COLO829 (cell line): ENCODE results near the gene SAMM50.

Experiments used
- DNase-seq: peaks from one replicate; pipeline ENCODE4 v3.0.0; 2012; ENCODE audit warnings: low spot score

The SAMM50 gene

DNA sequence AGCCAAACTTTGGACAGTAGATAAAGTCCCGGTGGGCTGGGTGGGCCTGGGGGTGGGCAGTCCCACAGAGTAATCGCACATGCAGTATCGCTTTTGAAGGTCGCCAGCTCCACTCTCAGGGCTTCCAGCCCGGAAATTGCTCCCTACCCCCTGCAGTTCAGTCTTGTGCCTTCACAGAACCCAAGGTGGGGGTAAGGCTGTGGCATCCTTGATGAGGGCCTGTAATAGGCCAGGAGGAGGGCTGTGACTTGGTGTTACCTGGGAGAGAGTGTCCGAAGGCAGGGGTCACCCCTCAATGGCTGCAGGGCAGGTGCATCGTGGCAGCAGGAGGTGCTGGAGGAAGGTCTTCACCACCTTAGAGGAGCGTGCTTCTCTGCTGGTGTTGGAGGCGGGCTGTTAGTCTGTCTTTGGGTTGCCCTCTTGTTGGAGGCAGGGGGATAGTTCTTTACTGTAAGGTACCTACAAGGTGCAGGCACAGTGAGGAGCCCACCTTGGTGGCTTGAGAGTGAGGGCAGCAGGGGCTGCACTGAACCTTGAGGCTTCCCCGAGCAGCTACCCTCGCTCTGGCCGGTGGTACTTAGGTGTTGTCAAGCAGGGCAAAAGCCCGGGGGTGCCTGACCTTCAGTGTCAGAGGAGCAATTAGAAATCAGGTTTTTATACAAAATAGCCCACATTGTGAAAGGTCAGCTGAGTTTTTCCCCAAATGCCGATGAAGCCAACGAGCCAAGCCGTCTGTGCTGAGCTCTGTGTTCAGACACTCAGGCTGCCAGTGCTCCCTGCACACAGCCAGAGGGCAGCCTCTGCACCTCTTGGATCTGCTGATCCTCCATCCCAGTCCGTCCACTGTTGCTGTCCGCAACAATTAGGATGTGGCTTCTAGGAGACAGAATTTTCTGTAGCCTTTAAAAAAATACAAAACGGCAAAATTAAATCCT lies 21.9 kb downstream of the SAMM50 start:
- no peak for DNase-seq

DNA sequence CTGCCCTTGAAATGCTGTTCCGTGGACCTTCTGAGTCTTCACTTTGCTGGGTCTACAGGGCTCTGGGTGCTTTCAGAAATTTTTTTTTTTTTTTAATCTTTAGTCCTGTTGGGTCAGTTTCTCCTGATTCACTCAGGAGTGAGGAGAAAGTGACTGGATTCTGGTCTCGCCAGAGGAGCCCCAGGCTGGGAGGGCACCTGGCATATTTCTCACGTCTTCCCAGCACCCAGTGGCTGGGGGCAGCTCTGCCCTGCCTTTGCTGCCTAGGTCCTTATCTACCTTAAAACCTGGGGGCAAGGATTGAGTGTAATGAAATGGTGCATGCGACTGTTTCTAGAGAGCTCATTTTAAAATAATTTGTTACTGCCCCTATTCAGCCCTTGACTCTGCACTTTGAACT lies 23.3 kb downstream of the SAMM50 start:
- DNase-seq, result no peak

DNA sequence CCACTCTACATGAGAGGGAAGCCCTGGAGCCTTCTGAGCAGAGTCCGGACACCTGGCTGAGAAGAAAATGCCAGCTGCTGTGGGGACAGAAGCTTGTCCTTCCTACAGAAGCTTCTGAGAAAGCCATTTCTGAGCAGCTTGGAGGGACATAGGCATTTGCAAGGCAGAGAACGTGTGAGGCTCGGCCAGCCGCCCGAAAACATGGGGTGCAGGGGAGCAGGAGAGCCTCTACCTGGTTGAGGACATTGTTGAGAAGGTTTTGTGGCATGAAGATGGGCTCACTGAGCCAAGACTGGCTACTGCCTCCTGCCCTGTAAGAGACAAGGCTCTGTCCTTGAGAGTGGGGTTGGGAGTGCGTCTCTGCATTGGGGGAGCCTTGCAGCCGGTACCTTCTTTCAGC lies 25.3 kb downstream of the SAMM50 start:
- no peak for DNase-seq

DNA sequence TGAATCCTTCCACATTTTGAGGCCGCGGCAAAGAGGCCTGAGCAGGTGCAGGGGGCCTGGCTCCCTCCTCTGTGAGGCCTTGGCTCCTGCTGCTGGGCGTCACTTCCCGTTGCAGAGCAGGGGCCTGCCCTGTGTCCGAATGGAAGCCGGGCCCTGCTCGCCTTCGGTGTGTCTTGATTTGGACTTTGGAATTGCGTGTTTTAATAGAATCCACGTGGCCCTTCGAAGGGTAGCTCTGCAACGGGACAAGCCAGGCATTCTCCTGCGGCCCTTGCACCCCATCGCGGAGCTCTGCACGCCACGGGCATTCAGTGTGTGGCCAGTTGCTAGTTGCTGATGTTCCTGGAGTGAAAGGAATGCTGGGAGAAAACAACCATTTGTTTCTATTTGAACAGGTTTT lies 25.8 kb downstream of the SAMM50 start:
- DNase-seq, result no peak

DNA sequence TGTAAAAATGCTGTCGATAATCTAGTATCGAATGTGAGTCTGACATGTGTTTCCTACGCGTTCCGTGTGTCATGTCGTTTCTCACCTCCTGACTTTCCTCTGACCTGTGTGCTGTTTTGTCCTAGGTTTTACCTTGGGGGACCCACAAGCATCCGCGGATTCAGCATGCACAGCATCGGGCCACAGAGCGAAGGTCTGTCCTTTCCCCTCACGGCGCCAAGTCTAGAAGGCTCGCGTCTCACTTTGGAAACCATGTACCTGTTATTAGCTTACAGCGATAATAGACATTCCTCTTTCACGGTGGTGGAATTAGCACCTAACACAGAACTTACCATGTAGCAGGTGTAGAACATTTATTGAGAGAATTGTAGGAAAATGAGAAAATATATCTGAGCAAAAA lies 28.6 kb downstream of the SAMM50 start:
- no peak for DNase-seq

DNA sequence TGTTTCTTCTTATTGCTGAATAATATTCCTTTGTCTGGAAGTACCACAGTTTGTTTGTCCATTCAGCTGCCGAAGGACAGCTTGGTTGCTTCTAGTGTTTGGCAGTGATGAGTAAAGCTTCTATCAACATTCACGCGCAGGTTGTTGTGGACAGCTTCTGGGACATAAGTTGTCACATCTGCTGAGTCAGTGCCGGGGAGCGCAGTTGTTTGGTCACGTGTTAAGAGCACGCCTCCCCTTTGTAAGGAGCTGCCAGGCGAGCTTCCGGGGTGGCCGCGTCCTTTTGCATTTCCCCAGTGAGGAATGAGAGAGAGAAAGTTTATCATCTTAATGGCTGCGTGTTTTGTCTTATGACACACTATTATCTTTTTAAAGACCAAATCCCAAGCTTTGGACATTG lies 30.3 kb downstream of the SAMM50 start:
- DNase-seq, result no peak

DNA sequence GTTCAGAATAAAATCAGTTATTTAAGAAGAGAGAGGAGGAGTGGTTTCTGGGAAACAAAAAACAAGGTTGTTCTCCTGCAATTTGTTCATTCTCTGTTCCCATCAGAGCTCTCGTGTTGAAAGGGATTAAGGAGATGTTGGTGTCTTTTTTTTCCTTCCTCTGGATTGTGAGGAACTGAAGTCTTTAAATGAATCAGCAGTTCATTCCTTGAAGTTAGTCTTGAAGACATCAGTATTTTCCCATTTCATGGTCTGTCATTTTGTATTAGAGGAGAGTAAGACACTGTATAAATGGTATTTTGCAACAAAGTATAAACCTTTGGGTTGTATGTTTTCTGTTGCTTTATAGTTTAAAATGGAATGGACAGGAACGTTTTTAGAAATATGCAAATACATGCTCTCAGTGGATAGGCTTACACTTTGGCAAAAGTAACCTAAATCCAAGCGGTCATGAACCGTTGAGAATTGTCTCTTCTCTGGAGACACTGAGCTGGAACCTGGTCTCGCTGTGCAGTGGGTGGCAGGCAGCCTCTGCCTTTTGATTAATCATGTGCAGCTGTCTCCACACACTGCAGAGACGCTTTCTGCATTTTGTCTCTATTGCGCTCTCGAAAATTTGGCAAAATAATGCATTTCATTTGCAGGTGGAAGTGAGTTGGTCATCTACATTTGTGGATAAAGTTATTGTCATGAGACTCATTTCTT lies 33.0 kb downstream of the SAMM50 start:
- no peak for DNase-seq

DNA sequence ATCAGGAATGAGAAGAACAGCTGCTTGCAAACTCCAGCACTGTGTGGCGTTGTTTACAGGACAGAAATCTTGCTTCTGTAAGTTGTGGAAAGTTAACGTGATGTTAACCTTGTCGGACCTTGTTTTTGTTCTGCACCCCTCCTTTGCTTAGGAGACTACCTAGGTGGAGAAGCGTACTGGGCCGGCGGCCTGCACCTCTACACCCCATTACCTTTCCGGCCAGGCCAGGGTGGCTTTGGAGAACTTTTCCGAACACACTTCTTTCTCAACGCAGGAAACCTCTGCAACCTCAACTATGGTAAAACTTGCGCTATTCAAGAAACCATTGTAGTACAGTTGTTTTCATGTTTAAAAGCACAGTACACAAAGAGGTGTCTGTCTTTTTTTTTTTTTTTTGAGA lies 33.7 kb downstream of the SAMM50 start:
- no peak for DNase-seq

DNA sequence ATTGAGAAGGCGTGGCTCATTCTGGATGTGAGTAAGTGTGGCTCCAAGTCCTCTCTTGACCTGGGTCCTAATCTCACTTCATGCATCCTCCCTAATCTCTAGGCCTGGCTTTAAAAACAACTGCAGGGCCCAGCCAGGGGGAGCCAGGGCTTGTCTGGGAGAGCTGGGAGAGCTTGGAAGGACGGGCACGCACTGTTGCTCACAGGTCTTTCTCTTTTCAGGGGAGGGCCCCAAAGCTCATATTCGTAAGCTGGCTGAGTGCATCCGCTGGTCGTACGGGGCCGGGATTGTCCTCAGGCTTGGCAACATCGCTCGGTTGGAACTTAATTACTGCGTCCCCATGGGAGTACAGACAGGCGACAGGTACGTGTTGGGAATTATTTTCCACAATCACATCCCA lies 34.8 kb downstream of the SAMM50 start:
- no peak for DNase-seq

DNA sequence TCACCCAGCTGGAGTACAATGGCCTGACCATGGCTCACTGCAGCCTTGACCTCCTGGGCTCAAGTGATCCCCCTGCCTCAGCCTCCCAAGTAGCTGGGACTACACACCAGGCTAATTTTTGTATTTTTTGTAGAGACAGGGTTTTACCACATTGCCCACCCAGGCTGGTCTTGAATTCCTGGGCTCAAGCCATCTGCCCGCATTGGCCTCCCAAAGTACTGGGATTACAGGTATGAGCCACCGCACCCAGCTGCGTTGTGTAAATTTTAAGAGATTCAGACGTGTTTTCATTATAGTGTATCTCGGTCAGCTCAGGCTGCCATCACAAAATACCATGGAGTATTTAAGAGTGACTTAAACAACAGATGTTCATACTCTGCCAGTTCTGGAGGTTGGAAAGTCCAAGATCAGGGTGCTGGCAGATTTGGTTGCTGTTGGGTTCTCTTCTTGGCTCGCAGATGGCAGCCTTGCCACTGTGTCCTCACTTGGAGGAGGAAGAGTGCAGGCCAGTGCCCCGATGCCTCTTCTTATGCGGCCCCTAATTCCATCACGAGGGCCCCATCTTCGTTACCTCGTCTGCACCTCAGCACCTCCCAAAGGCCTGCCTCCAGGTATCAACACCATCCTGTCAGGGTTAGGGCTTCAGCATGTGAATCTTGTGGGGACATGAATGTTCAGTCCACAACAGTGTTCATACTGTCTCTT lies 36.2 kb downstream of the SAMM50 start:
- DNase-seq, result no peak

DNA sequence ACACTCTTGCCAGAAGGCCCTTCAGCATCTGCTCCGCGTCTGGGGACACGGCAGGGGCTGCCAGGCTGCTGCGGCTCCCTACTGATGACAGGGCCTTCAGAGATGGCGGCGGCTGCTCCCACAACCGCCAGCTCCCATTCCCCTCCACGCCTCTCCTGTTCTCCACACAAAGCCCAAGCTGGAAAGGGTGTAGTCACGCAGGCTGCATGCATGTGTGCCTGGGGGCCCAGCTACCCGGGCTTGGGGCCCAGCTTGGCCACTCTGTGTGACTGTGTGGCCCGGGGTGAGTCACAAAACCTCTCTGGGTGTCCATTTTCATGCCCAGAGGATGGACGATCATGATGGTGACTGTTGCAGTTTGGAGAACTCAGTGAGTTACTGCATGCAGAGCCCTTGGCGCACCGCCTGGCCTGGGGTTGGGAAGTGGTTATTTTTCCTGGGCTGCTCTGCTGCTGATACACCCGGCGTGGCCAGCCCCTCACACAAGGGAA lies 37.1 kb downstream of the SAMM50 start:
- DNase-seq, result no peak

DNA sequence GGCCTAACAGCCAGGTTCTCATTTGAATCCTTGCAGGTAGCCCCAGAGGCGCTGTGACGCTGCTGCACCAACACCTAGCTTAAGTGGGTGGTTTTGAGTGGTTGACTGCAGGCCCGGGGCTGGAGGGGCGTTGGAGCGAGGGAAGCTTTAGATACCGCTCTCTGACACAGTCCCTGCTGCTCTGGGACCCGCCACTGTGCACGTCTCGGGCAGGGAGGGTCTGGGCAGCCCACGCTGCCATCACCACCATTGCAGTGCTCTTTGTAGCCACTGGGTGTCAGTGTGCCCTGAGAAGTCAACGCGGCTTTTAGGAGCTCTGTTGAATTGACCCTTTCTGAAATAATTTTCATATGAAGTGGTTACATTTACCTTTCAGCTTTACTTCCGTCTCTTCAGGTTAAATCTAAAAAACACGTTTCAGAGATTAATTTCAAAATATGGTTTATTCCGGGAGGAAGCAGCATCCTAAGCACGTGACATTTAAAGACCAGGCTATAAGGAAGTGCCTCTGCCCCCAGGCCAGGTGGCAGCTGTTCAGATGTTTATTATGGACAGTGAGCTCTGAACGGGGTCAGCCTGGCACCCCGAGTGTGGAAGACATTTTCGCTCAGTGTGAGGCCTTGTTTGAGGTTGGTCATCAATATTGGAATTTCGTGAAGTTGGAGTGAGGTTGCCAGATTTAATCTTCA lies 38.0 kb downstream of the SAMM50 start:
- DNase-seq, result peak; percentile 84

DNA sequence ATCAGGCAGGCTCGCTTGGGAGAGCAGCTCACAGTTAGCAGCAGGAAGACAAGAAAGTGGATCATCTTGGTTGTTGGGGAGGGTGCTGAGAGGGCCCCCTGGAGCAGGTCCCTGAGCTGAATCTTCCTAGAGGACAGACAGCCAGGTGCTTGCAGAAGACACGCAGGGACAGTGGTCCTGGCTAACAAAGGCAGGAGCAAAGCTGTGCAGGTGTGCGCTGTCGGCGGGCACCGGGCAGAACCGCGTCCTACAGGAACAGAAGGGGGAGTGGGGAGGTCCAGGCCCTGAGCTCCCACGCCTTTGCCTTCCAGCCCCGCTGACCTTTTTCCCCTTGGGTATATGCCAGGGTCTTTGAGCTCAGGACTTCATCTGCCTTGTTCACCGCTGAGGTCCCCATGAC lies 38.8 kb downstream of the SAMM50 start:
- no peak for DNase-seq

DNA sequence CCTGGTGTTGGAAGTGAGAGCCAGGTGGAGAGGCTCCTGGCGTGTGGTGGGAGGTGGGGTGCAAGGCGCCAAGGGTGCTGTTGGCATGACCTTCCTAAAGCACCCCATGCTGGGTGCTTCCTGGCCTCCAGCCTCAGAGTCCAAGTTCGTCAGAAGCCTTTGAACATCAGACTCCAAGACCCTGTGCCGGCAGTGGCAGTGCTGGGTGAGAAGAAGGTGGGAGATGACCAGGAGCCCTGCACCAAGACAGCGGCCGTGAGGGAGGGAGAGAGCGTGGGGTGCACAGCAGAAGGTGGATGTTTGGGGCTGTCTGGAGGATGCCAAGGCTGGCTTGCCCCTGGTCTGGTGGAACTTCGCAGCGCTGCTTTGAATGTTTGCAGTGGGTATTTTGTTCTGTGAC lies 39.2 kb downstream of the SAMM50 start:
- DNase-seq, result no peak

DNA sequence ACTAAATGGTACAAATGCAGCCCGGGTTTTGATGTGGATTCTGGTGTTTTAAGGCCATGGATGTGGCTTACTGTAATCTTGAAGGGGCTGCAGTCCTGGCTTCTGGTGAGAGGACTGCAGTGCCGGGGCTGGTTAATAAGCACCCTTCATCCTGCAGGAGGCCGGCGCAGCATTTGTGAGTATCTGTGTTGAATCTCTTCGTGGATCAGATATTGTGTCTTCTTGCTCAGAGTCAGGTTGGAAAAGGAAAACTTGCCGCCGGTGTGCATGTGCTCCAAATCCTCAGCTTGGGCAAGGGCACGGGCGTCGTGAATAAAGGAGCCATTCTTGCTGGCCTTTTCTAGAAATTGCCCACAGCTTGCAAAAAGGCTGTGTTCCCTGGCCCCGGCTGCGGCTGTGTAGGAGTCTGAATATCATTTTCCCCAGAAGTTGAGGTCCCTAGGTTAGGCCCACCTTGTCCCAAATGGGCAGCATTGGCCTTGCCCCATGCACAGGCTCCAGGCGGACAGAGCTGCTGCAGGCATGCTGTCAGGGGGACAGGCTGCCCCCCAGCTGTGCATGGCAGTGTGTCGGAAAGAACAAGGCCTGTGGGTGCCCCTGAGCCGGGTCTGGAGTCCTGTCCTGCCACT lies 39.9 kb downstream of the SAMM50 start:
- no peak for DNase-seq

DNA sequence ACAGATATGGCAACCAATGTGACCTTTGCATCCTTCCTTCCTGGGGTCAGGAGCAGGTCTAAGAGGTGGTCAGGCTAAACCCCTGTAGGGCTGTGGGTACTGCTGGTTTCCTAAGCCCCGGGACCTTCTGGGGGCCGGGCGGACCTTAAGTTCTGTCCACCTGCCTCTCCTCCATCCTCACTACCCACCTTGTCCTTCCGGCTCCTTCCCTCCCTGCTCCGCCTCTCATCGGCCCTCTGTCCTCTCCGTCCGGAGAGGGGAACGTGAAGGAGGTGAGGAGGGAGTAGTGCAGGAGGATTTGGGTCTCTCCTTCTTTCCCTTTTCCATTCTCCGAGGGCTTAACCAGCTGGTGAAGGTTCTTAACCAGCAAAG lies 40.5 kb downstream of the SAMM50 start:
- DNase-seq, result no peak

DNA sequence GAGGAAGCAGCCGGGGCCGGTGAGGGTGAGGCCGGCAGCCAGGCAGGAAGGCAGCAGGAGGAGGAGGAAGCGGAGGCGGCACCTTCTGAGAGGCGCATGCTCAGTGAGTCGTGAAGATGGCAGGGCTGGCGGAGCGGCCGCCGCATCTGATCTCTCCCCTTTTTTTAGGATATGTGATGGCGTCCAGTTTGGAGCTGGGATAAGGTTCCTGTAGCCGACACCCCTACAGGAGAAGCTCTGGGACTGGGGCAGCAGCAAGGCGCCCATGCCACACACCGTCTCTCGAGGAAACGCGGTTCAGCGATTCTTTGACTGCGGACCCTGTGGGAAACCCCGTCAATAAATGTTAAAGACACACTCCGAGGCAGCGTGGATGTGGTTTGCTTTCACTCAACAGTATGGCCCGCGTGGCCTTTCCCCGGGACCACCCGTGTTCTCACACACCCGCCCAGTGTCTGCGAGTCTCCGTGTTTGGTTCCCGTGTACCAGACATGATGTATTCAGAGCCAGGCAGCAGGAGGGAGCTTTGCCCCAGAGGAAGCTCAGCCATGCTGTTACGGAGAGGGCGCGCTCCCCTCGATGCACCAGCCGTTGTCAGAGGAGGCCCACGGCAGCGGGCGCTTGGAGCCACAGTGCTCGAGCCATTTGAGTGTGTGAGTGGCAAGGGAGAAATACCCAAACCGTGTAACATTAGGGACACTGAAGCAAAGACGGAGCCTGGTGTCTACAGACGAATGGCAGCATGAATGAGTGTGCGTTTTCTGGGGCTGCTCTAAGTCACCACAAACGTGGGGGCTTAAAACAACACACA lies 41.1 kb downstream of the SAMM50 start:
- no peak for DNase-seq

DNA sequence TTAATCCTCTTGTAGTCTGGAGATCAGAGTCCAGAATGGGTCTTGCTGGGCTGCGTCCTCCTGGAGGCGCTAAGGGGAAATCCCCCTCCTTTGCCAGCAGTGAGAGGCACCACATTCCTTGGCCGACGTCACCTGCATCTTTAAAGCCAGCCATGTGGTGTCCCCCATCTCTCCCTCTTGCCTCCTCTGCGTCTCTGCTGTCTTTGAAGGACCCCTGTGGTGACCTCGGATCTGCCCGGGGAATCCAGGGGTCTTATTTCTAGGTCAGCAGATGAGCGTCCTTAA lies 41.7 kb downstream of the SAMM50 start:
- no peak for DNase-seq

DNA sequence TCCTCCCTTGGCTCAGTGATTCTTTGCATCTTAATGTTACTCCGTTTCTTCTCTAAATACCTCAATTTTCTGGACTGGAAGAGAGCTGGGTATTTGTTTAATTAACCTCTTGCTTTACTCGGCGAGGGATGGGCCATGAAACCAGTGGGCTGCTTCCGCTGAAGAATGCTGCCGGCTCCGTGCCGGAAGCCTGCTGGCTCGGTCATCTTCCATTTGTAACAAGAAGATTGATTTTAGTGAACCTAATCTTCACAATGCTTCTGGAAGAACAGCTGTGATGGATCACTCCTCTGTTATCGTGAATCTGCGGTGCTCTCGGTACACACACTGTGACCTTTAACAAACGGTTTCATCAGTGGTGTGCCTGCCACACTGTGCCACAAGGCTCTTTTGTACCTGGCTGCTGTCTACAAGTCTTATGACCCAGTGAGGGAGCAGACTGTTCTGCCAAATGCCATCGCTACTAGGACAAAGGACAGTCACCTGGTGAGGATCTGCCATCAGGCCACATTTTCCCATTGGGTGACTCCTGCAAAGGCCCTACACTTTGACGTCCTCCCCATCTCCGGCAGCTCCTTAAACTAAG lies 43.5 kb downstream of the SAMM50 start:
- DNase-seq, result no peak

DNA sequence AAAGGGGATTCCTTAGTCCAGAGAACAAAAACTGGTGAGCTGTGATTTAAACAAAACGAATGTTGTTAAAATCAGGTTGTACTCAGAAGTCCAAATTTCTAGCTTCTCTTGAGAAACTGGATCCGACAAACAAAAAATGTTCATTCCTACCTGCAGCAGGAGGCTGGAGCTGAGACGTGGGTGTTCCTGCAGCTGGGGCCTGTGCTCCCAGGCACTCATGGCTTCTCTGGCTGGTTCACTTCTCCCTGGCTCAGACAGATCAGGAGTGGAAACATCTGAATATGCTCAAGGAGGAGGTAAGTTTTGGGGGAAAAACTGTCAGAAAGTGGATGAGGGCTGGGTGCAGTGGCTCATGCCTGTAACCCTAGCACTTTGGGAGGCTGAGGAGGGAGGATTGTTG lies 44.1 kb downstream of the SAMM50 start:
- DNase-seq, result no peak

DNA sequence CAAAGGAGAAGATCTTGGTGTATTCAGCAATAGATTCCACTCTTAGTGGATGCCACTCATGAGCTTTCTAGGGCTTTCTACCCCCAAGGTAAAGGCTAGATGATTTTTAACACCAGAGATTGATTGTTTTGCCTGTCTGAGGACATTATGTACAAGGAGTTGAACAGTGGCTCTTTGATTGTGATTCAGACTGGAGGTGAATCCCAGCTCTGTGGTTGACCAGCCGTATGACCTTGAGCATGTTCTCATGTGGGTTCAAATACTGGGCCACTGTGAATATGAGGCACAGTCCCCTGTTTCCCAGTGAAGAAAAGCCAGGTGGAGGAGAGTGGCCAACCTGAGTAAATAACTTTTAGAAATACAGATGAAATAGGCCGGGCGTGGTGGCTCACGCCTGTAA lies 44.9 kb downstream of the SAMM50 start:
- no peak for DNase-seq
